ENCODE results near the gene EFNB2. TPM values are rescaled to one million over a fixed set of nuclear protein-coding genes. Genes with fewer than 3 reads are reported as not detected.
A peak's percentile ranks its signal among the peaks of the same experiment; 100 is the strongest.

EFNB2 gene
- polyA plus RNA-seq, 1 donor from 2014 or later: 53.1 TPM

DNA sequence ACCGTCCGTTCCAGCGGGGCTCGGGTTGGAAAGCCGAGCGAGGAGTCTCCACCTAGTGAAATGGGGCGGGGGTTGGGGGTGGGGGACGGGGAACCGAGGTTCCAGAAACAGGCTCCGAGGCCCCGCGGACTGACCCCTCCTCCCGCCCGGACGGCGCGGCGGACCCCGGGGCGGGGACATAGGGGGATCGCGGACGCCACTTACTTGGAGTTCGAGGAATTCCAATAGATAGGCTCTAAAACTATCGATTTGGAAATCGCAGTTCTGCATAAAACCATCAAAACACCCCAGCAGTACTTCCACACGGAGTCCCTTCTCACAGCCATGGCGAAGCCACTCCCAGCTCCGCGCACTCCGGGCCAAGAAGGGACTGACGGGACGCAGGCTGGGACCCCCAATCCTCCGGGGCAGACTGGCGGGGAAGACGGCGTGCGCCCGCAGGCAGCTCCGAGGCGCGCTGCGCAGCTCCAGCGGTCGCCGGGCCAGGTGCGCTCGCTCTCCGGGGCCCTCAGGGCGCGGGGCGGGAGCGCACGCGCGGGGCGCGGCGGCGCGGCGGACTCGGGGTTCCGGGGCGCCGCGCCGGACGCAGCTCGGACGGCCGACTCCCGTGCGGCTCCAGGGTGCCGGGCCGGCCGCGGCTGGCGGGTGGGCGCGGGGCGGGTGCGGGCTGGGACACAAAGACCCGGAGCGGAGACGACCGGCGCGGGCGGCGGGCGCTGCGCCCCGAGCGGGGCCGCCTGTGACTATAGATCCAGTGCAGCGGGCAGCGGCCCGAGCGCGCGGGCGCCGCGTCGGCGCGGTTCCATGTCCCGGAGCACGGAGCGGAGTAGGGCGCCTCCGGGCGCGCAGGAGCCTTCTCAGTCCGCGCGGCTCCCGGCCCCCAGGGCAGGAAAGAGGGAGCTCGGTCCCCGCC is 567 bp downstream of the EFNB2 start:
- no peaks in the 10 kb centered on the region for H3K36me3 ChIP-seq (ENCODE audit: insufficient read depth, low read length)
- H3K9ac ChIP-seq (ENCODE audit: low read length): peak overlapping the region; percentile 86
- peak overlapping the region; percentile 71 for H3K4me3 ChIP-seq (ENCODE audit: low read length)
- H3K79me2 ChIP-seq (replicated peaks; ENCODE audit: insufficient read depth, low read length): peaks cover 50% of the 10 kb centered on the region
- H3K4me2 ChIP-seq (ENCODE audit: low read length): no peak overlapping the region
- peaks cover 4% of the 10 kb centered on the region for H3F3A ChIP-seq (ENCODE audit: insufficient read depth, low read length, poor library complexity, severe bottlenecking)
- no peaks in the 10 kb centered on the region for H3K9me2 ChIP-seq (ENCODE audit: insufficient read depth, low read length)
- no peaks in the 10 kb centered on the region for H3K9me3 ChIP-seq (ENCODE audit: low read length)
- peaks cover 10% of the 10 kb centered on the region for H4K20me1 ChIP-seq (ENCODE audit: insufficient read depth)
- no peaks in the 10 kb centered on the region for H3K27me3 ChIP-seq (ENCODE audit: insufficient read depth, low read depth, low read length)
- H3K27ac ChIP-seq (ENCODE audit: low read length): peak overlapping the region; percentile 82
- no peak overlapping the region for H2AFZ ChIP-seq (ENCODE audit: low read depth, low read length)
- TF ChIP-seq SMC3 (conservative IDR thresholded peaks at IDR 0.05; ENCODE audit: poor library complexity): no peak
- TF ChIP-seq MXI1 (conservative IDR thresholded peaks at IDR 0.05; ENCODE audit: poor library complexity, severe bottlenecking): no peak
- TF ChIP-seq EP300 (conservative IDR thresholded peaks at IDR 0.05; ENCODE audit: poor library complexity, severe bottlenecking): no peak
- no peak for TF ChIP-seq EZH2 (IDR thresholded peaks at IDR 0.05; ENCODE audit: borderline replicate concordance, insufficient read depth, low read length, poor library complexity, severe bottlenecking)
- TF ChIP-seq, protein P1, sequence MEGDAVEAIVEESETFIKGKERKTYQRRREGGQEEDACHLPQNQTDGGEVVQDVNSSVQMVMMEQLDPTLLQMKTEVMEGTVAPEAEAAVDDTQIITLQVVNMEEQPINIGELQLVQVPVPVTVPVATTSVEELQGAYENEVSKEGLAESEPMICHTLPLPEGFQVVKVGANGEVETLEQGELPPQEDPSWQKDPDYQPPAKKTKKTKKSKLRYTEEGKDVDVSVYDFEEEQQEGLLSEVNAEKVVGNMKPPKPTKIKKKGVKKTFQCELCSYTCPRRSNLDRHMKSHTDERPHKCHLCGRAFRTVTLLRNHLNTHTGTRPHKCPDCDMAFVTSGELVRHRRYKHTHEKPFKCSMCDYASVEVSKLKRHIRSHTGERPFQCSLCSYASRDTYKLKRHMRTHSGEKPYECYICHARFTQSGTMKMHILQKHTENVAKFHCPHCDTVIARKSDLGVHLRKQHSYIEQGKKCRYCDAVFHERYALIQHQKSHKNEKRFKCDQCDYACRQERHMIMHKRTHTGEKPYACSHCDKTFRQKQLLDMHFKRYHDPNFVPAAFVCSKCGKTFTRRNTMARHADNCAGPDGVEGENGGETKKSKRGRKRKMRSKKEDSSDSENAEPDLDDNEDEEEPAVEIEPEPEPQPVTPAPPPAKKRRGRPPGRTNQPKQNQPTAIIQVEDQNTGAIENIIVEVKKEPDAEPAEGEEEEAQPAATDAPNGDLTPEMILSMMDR (IDR thresholded peaks at IDR 0.05; ENCODE audit: poor library complexity, severe bottlenecking): no peak

DNA sequence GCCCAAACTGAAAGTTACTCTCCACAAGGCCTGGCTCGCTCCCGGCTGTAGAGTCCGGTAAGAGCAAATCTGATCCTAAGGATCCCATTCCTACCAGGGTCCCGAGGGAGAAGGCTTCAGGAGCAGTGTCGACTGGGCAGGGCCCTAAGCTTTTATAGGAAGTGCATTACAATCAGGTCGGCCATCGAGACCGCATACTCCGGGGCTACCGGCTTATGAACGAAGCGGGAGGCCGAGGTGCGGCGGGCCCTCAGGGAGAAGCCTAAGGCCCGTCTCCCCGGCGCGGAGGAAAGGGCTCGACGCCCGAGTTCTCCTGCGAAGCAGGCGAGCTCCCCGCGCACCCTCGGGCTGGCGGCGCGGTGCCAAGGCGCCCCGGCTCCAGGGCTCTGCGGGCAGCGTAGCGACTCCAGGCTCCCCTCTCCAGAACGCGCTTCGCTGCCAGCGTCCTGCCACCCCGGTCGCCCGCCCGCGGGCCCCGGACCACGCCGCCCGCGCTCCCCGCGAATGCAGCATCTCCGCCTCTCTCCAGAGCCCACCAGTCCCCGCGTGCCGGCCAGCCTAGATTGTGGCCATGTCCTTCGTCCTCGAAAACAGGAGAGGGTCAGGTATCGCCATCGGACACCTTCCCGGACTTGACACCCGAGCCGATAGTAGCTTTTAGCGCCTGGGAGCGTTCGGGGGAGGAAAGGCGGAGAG is 1.4 kb downstream of the EFNB2 start:
- H3K4me2 ChIP-seq (ENCODE audit: low read length): peak overlapping the region; percentile 12
- no peaks in the 10 kb centered on the region for H3K36me3 ChIP-seq (ENCODE audit: insufficient read depth, low read length)
- TF ChIP-seq MXI1 (conservative IDR thresholded peaks at IDR 0.05; ENCODE audit: poor library complexity, severe bottlenecking) (peak; percentile 40), EZH2 (IDR thresholded peaks at IDR 0.05; ENCODE audit: borderline replicate concordance, insufficient read depth, low read length, poor library complexity, severe bottlenecking) (no peak), RAD21 (conservative IDR thresholded peaks at IDR 0.05) (no peak), REST (IDR thresholded peaks at IDR 0.05; ENCODE audit: borderline replicate concordance) (no peak)
- H4K20me1 ChIP-seq (ENCODE audit: insufficient read depth): peaks cover 10% of the 10 kb centered on the region
- no peaks in the 10 kb centered on the region for H3K9me3 ChIP-seq (ENCODE audit: low read length)
- peaks cover 58% of the 10 kb centered on the region for H3K79me2 ChIP-seq (replicated peaks; ENCODE audit: insufficient read depth, low read length)
- H3F3A ChIP-seq (ENCODE audit: insufficient read depth, low read length, poor library complexity, severe bottlenecking): peaks cover 7% of the 10 kb centered on the region
- no peaks in the 10 kb centered on the region for H3K27me3 ChIP-seq (ENCODE audit: insufficient read depth, low read depth, low read length)
- H3K9ac ChIP-seq (ENCODE audit: low read length): peak overlapping the region; percentile 86
- H3K4me3 ChIP-seq (ENCODE audit: low read length): peak overlapping the region; percentile 71
- H3K27ac ChIP-seq (ENCODE audit: low read length): peak overlapping the region; percentile 82
- H3K9me2 ChIP-seq (ENCODE audit: insufficient read depth, low read length): no peaks in the 10 kb centered on the region
- H2AFZ ChIP-seq (ENCODE audit: low read depth, low read length): no peak overlapping the region

All from neural cell (in vitro differentiated cells).